NCI-H524 (cell line): ENCODE measurements around the gene MAPK8.
"Not testable (repeated sequence)": the region's sequence is repeated elsewhere in the genome, so short reads cannot be mapped to it uniquely, and the experiment has no call there.

Experiments used
- DNase-seq, 2 experiments: peaks; one replicate each; lab custom pipeline; 2025; lab: John Stamatoyannopoulos, UW

The MAPK8 gene

DNA sequence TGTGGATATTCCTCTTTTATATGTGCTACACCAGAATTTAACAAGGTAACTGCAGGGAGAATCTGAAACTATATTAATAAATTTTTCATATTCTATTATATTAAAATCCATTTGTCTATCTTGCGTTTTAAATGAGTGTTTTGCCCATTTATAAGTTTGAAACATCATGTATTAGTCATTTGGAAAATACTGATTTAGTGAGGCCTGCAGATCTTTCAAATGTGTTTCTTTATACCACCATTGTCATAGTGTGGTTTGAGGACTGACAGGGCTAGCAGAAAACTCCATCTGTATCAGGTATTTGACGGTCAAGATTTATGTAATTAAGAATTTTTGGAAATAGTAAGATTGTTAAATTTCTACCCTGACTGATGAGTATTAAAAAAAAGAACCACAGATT, 29.3 kb downstream of the MAPK8 start:
- DNase-seq = no peak

DNA sequence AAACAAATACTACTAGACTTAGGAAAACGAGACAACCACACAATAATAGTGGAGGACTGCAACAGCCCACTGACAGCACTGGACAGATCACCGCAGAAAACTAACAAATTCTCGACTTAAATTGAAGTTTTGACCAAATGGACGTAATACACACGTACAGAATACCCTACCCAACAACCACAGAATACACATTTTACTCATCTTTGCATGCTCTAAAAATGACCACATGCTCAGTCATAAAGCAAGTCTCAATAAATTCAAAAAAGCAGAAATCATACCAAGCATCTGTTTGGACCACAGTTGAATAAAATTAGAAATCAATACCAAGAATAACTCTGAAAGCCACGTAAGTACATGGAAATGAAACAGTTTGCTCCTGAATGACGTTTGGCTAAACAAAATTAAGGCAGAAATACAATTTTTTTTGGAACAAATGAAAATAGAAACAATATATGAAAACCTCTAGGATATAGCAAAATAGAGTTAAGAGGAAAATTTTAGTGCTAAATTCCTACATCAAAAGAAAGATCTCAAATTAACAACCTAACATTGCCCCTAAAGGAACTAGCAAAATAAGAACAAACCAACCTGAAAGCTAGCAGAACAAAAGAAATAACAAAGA, 30.6 kb downstream of the MAPK8 start:
- DNase-seq = no peak

DNA sequence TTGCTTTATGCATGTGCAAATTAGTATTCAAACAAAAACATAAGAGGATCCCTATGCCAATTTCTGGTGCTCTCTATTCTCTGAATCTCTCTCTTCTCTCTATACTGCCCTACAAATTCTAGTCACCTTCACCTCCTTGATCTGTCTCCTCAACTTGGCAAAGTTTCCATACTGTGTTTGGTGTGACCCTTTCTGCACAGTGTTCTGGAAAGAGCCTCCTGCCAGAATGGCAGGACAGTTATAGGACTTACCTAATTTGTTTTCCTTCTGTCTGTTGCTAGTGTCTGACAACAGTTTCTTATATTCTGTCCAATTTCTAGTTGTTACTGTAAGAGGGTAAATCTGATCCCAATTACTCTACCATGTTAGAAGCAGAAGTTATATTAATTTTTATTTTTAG, 34.3 kb downstream of the MAPK8 start:
- no peak for DNase-seq

DNA sequence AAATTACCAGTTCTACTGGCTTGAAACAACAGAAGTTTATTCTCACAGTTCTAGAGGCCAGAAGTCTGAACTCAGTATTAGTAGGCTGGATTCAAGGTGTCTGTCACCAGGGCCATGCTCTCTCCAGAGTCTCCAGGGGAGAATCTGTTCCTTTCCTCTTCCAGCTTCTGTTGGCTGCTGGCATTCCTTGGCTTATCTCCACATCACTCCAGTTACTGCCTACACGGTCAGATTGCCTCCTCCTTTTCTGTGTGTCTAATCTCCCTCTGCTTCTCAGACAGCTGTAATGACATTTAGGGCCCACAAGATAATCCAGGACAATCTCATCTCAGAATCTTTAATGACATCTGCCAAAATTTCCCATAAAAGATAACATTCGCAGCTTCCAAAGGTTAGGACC, 36.6 kb downstream of the MAPK8 start:
- no peak for DNase-seq

DNA sequence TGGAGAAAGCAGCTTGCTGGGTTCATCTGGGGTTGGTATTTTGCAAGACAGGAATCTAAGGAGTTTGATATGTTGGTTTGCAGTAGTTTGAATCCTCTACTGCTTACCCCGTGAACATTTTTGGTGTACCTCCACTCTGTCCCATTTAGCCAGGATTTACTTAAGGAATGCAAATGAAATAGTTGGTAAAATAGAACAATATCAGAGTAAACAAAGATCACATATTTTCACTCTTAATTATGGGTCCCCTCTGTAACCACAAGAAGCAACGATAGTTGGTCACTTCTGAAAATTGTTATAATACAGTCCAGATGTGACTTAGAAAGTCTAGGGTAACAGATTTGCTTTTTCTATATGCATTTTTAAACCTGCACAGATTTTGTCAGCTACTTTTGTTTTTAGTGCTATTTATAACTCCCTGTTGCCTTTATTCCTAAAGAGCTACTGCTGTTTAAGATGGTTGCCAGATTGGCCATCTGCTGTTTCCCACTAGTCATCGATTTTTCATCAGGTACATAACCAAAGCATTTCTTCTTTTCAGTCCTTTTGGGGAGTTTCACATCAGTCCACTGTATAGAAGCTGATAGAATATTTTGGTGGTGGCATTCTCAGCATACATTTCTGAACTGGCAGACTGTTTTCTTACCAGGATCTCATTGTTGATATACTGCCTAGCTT, 37.6 kb downstream of the MAPK8 start:
- DNase-seq = no peak

DNA sequence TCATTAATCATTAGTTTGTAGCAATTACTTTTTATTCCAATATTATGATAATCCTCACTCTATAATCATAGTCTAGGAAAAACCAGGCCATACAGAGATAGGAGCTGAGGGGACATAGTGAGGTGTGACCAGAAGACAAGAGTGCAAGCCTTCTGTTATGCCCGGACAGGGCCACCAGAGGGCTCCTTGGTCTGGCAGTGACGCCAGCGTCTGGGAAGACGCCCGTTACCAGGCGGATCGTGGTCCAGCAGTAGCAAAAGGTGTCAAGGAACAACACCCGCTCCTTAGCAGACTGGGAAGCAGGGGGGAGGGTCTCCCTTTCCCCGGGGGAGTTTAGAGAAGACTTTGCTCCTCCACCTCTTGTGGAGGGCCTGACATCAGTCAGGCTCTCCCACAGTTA, 39.8 kb downstream of the MAPK8 start:
- not testable (repeated sequence) for DNase-seq

DNA sequence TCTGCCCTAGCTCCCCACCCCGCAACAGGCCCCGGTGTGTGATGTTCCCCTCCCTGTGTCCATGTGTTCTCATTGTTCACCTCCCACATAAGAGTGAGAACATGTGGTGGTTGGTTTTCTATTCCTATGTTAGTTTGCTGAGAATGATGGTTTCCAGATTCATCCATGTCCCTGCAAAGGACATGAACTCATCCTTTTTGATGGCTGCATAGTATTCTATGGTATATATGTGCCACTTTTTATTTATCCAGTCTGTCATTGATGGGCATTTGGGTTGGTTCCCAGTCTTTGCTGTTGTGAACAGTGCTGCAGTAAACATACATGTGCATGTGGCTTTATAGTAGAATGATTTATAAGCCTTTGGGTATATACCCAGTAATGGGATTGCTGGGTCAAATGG, 41.1 kb downstream of the MAPK8 start:
- DNase-seq = not testable (repeated sequence)

DNA sequence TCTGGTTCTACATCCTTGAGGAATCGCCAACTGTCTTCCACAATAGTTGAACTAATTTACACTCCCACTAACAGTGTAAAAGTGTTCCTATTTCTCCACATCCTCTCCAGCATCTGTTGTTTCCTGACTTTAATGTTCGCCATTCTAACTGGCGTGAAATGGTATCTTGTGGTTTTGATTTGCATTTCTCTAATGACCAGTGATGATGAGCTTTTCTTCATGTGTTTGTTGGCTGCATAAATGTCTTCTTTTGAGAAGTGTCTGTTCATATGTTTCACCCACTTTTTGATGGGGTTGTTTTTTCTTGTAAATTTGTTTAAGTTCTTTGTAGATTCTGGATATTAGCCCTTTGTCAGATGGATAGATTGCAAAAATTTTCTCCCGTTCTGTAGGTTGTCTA, 41.5 kb downstream of the MAPK8 start:
- DNase-seq = not testable (repeated sequence)

DNA sequence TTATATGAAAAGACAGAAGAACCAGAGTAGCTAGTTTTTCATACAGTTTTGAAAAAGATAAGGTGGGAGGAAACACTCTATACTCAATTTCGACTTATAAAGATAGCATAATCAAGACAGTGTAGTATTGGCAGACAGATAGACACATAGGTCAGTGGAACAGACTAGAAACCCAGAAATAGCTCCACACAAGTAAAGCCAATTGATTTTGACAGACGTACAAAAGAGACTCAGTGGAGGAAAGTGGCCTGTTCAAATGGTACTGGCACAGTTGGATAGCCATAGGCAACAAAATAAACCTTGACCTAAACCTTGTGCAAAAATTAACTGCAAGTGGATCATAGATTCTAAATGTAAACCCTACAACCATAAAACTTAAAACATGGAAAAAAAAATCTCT, 46.8 kb downstream of the MAPK8 start:
- DNase-seq = no peak

DNA sequence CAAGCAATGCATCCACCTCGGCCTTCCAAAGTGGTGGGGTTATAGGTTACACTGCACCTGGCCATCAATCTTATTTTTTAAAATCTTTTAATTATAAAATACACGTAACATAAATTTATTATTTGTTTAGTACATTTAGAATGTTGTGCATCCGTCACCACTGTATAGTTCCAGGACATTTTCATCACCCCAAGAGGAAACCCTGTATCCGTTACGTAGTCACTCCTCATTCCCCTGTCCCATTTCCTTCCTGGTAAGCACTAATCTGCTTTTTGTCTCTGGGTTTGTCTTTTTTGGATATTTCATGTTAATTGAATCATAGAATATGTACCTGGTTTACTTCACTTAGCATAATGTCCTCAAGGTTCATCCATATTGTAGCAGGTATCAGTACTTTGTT, 51.2 kb downstream of the MAPK8 start:
- no peak for DNase-seq

DNA sequence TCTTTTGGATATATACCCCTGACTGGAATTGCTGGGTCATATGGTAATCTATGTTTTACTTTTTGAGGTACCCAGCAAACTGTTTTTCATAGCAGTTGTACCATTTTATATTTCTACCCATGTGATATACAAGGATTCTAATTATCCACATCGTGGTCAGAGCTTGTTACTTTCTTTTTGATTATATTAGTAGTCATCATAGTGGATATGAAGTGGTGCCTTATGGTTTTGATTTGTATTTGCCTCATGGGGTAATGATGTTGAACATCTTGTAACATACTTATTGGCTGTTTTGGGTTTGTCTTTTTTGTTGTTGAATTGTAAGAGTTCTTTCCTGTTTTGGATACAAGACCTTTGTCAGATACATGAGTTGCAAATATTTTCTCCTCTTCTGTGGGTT, 51.7 kb downstream of the MAPK8 start:
- no peak for DNase-seq

DNA sequence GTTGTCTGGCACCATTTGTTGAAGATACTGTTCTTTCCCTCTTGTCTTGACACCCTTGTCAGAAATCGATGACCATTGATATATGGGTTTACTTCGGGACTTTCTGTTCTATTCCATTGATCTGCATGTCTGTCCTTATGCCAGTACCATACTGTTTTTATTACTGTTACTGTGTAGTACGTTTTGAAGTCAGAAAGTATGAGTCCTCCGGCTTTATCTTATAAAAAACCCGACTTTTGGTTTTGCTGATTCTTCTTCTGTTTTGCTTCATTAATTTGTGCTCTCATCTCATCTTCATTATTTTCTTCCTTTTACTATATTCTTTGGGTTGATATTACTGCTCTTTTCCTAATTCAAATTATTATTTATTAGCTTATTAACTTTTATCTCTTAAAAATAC, 52.4 kb downstream of the MAPK8 start:
- DNase-seq = no peak

DNA sequence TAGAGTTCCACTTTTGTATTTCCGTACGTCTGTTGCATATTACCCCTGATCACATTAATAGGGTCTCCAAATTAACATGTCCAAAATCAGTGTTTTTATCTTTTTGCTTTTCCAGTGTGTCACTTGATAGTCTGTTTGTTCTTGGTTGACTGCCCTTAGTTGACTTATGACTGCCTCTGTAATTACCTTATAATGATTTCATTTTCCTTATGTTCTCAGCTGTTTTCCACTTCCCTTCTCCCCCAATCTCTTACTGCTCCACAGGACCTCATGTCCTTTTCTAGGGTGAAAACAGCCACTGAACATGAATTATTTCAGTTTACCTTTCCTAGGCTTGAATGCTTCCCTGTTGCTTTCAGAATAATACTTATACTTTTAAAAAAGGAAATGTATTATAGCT, 54.7 kb downstream of the MAPK8 start:
- DNase-seq = no peak

DNA sequence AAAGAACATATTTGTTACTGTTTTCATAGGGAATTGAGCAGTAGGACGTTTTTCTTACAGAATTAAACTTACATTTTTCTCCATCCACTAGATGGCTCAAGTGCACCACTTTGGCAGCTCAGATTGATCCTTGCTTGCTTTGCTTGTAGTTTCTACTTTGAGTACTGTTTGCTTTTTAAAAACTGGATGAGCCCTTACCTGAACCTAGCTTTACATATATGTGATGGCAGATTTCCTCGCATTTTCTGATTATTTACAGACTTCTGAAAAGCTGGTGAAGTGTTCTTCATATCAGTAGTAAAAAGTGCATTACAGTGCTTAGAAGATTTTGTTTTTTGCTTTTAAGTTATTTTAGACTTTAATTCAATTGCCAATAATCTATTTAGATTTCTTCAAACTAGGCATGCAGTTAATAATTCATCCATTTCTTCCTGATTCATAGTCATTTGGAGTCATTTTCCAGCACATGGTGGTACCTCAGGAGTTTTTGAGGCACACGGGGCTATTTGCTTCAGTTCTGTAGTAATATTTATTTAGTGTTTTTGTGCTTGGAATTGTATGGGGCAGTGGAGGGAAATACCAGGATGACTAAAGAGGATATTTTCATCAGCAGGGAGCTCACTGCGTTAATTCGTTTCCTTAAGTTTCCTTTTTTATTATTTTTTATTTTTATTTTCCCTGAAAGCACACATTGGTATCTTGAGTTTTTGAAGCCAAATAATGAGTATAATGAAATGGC, 57.3 kb downstream of the MAPK8 start:
- peak in 1 of 2 experiments; percentile 39 for DNase-seq

DNA sequence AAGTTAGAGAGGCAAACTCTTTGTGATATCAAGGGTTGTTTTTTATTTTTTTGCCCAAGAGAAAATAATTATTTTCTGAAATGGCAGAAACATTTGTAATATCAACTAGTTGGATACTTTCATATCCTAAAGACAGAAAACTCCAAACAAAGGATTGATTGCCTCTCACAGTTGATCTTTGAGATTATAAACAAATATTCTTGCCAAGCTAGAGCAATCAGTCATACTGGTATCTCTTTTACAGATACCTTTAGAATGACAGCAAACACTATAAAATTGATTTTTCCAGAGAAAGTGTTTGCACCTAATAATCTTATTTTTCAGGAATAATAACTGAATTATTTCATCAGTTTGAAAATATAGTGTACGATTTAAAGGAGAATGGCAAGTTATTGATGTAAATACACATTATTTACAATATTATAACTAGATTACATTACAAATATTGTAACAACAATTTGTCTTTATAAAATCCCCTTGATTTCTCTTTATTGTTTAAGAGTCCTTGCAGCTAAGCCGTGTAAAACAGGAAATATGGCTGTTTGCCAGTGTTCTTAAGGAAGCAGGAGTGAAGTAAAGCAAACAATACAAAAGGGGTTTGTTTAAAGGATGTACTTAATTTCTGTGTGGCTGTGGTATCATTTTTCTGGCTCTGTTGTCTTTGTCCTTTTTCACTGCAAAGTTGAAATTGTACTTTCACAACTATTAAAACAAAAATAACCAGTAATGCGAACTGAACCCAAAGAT, 58.4 kb downstream of the MAPK8 start:
- DNase-seq = no peak

DNA sequence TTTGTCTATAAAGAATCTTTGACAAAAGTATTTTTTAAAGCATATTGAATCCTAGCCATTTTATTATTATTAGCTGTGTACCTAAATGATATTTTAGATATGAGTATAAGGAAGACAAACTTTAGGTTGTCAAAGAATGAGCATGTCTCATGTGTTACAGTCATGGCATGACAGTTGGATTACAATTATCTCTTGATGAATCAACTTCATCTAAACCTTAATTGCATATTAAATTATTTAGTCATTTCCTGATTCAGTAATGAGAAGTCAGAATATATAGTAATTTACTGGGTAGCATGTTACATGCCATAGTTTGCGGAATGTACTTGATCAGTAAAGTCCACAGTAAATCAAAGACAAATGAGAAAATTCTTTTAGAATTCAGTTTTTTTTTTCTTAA, 59.2 kb downstream of the MAPK8 start:
- DNase-seq = no peak

DNA sequence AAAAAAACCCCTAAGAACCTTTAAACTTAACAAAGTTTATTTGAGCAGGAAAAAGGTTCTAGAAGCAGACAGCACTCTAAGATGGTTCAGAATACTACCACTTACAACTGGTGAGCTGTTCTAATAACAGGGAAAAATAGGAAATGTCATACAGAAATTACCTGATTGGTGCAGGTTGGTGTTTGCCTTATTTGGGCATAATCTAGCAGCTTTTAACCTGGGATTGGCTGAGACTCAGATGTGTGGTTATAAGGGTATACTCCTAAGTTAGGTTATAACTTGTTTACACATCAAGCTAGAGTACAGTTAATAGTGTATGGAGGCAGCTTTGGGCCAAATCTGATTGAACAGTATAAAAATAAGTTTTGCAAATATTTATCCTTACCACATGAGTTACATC, 59.8 kb downstream of the MAPK8 start:
- DNase-seq = no peak

DNA sequence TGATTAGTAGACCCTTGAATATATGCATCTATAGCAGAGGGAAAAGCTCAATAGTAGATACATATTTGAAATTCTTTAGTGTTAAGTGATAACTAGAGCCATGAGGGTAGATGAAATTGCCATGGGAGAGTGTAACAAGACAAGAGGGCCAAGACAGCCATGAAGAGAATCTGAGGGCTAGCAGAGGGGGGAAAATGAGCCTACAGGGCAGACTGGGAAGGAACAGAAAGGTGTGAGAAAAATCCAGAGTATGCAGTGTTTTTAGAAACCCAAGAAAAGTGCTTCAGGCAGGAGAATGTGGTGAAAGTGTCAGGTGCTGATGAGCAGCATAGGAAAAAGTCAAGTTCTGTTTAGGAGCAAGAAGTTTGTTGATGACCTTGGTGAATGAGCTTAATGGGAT, 63.0 kb downstream of the MAPK8 start:
- no peak for DNase-seq

DNA sequence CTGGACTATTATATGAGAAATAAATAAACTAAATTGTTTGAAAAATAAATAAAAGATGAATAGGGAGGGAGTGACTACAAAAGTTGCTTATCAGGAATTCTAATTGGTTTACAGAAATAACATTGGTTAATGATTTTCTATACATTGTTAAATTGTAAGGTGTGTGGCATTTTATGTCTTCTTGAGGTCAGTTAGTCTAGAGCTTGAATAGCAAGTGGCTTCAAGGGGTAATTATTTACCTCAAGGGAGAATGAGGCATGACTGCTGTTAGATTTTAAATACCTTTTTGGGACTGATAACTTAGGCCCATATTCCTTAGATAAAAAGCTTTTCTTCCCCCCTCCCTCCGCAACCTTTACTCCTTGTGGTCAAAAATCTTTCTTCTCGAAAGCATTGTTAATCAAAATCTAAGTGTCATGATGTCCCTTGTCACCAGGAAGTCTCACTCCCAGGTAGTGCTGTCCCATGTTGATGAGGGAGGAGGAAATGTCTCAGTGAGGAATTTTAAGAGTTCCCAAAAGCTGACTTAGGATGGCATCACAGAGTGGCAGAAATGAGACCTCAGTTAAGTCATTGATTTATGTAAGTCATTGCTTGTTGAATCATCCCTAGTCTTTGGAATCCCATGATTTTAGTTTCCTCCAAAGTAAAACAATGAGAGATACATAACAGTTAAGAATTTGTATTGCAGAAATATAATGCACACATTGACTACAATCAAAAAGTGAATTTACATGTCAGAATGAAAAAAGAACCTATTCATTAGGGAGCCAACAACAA, 71.5 kb downstream of the MAPK8 start:
- no peak for DNase-seq

DNA sequence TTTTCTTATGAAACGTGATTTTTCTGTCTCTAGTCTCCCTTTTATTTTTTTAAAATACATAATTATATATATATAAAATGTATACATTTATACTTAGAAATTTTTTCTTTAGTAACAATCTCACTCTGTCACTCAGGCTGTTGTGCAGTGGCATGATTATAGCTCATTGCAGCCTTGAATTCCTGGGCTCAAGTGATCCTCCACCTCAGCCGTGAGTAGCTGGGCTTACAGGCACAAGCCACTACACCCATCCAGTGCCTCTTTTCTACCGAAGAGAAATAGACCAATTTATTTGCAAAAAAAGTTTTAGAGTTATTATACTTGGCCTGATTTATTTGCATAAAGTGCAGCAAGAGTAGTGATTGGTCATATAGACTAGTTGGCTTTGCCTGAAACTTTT, 72.2 kb downstream of the MAPK8 start:
- no peak for DNase-seq

DNA sequence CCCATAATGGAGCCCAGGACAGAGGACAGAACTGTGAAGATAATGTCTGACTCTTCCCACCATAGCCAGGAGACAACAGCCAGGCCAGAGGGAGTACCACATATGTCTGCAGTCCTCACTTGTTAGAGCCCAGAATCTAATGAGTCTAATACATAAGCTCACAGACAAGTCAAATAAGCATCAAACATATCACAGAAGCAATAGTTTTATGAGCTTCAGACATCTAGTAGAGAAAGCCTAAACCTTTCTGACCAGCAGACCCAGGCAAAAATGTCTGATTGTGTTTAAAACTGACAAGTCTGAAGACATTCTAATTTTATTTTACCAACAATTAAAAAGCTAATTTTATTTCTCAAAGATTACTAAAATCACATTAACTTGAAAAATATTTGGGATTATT, 75.5 kb downstream of the MAPK8 start:
- no peak for DNase-seq

DNA sequence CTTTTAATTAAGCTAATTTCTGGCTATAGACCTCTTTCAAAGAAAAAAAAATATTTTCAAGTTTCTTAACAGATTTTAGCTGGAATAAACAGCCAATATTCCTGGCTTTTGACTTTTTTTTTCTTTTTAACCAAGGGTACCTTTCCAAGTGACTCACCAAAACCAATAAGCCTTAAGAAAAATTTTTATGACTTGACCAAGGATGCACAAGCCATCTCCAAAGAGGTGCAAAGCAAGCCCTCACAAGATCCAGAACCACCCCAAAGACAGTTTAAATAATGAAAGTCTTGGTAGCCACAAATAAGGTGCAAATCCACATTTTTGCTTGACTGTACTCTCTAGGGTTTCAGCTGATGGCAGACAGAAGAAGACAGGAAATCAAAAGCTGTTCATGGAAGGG, 76.5 kb downstream of the MAPK8 start:
- DNase-seq = no peak
